Activated CD8-positive, alpha-beta memory T cell treated with anti-CD3 and anti-CD28 coated beads, Interleukin-2, amount 50 U/mL, for 1 hour (primary cell): ENCODE results near the gene WASF2.
"Not testable (repeated sequence)": the region's sequence is repeated elsewhere in the genome, so short reads cannot be mapped to it uniquely, and the experiment has no call there.

Experiments
- DNase-seq: peaks from one replicate; pipeline ENCODE4 v3.0.0-alpha.2; 2020; ENCODE audit errors: extremely low read depth

WASF2 gene

DNA sequence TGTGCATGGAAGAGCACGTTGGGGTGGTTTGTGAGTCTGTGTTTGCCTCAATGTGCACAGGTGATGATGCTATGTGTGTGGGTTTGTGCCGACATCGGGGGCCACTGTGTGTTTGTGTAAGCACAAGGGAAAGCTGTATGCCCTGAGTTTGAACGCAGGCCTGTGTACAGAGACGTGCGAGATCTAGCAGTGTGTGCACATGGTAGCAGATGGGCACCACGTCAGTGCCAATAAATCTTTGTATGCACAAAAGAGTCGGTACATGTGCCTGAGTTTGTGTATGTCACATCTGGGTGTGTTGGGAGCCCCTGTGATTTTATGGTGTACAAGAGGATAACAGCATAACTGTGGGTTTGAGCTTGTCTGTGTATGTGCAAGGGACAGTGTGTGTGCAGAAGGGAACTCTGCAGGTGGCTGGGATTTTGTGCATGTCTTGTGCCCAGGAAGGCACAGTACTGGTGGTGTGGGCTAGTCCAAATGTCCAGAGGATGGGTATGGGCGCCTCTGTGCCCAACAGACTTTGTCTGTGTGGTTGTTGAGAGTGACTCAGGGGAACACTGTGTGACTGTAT is 32.0 kb upstream of the WASF2 start:
- DNase-seq, result no peak

DNA sequence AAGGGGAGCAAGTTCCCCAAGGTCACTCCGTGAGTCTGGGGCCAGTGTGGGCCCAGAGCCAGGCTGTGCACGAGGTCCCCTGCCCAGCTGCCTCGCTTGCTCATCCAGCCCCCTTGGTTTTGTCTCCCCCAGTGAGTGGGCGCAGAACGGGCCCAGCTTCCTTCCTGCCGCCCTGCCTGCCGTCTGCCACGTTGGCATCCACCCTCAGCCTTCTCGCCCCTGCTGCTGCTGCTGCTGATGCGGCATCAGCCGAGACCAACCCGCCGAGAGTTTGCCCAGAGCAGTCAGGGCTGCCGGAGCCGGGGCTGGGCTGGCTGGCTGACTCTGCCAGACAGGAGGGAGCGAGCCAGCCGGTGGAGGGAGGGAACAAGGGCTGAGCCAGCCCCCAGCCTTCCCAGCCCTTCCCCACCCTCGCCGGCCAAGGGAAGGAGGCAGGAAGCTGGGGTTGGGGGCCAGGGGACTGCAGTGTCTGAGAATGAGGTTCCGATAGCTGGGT is 31.4 kb upstream of the WASF2 start:
- DNase-seq, result peak; percentile 24

DNA sequence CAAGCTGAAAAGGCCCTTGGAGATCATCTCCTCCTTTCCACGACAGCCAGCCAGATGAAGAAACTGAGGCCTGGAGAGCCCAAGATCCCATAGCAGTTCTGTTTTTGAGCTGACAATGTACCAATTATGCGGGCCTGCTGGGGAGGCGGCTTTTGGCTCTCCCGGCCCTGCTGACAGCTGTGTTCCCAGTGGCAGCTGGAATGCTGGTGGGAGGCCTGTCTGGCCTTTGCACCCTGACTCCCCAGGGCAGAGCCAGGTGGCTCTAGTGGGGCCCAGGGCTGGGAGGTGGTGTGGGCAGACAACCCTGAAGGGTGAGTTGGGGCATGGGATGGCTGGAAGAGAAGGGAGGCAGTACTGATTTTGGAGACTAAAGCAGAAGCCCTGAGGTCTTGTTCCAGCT is 30.7 kb upstream of the WASF2 start:
- DNase-seq, result no peak

DNA sequence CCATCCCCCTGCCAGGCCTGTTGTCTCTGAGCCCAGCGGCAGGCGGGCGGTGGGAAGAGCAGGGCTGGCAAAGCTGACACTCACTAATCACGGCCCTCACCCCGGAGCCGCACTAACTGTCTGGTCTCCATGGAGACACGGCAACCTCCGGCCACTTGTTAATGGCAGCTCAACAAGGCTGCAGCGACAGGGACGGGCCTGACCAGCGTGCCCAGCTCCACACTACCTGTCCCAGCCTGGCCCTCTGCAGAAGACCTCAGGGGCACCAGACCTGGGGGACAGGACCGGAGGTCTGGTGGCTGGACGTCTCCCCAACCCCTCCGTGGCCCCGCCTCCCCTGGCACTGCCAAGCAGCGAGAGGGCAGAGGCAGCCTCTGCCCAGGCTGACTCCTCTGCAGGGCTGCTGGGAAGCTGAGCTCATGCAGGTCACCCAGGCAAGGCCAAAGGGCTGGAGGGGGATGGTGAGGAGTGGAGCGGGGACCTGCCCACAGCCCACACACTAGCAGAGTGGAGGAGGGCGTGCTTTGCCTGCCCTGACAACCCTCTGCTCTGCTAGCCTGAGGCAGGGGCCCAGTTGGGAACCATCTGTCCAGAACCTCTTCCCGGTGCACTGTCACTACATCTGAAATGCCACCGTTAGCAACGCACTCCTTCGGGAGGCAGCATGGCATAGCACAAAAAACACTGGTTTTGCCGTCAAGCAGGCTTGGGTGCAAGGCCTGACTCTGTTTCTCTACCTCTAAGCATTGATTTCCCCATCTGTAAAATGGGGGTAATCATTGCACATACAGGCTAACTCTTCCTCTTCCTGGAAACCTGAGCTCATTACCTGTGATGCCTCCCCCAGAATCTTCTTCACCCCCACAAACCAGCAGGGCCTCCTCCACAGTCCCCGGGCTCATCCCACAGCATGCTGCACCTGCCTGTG is 29.6 kb upstream of the WASF2 start:
- DNase-seq, result no peak

GRCh38 chr1:27518808-27519207 is 28.8 kb upstream of the WASF2 start:
- DNase-seq, result no peak

GRCh38 chr1:27517907-27518718 is 28.1 kb upstream of the WASF2 start:
- no peak for DNase-seq

DNA sequence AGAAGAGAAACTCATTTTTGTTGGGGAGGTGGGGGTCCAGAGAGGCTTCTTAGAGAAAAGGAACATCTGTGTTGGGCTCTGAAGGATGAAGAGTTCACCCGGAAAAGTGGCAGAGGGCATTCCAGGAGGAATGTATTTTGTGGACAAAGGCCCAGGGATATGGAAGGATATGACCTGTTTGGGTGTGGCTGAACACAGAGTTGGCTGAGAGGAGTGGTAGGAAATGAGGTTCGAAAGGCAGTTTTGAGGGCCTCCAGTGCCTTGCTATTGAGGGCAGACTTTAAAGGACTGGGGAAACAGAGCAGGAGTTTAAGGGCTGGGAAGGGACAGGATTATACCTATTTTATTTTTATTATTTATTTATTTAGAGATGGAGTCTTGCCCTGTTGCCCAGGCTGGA is 27.3 kb upstream of the WASF2 start:
- DNase-seq, result no peak

- DNase-seq, result no peak
These were observed 25.7 kb upstream of the WASF2 start for GRCh38 chr1:27515626-27516025.

DNA sequence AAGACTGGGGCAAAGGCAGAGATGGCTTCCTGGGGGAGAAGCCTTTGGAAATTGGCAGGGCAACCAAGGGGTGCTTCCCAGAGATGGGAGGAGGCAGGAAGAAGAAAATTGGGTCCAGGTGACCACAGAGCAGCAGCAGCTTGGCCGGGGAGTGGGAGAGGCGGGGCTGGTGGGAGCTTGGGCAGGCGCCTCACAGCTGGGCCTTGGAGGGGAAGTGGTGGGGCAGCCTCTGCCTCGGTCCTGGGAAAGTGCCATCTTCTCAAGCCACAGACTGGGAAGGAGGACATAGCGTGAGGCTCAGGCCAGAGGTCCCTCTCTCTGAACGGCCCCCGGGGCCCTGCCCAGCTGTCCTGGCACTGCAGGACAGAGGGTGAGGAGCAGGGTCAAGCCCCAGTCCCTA is 24.0 kb upstream of the WASF2 start:
- DNase-seq, result no peak

GRCh38 chr1:27513528-27513927 is 23.6 kb upstream of the WASF2 start:
- no peak for DNase-seq

- no peak for DNase-seq
These were observed 19.4 kb upstream of the WASF2 start for GRCh38 chr1:27509127-27510080.

DNA sequence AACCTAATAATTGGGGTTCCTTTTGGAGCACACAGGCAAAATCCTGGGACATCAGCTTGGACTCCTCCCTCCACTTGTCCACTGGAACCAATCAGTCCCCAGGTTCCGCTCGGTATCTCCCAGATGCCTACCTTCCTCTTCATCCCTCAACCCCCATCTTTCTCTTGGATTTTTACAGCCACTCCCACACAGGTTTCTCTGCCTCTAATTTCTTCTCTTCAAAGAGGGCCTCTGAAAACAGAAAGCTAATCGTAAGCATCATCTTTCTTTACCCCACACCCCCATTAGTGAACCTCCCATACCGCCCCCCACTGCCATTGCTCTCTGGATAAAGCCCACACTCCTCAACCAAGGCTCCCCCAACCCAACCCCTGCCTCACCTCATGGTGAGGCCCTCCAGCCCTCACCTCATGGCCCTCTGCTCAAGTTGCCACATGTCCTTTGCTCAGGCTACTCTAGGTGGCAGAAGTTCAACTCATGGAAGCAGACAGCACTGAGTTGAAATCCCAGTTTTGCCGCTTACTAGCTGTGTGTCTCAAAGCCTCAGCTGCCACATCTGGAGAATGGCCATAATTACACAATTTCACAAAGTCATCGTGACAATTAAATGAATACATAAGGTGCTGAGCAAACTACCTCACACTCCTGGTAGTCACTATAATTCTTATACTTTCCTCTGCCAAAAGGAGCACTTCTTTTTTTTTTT is 18.1 kb upstream of the WASF2 start:
- DNase-seq, result no peak

GRCh38 chr1:27506703-27507102 is 16.7 kb upstream of the WASF2 start:
- no peak for DNase-seq

DNA sequence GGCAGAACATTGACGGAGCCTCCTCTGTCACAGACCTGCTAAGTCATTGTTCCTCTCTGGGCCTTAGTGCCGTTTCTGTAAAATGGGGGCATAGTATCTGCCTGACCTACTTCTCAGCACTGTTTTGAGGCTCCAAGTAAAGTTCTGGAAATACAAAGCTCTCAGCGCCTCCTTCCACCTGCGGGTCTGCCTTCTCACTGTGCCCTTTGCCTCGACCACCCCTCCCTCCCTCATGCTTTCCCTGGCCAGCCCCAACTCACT is 15.4 kb upstream of the WASF2 start:
- no peak for DNase-seq

DNA sequence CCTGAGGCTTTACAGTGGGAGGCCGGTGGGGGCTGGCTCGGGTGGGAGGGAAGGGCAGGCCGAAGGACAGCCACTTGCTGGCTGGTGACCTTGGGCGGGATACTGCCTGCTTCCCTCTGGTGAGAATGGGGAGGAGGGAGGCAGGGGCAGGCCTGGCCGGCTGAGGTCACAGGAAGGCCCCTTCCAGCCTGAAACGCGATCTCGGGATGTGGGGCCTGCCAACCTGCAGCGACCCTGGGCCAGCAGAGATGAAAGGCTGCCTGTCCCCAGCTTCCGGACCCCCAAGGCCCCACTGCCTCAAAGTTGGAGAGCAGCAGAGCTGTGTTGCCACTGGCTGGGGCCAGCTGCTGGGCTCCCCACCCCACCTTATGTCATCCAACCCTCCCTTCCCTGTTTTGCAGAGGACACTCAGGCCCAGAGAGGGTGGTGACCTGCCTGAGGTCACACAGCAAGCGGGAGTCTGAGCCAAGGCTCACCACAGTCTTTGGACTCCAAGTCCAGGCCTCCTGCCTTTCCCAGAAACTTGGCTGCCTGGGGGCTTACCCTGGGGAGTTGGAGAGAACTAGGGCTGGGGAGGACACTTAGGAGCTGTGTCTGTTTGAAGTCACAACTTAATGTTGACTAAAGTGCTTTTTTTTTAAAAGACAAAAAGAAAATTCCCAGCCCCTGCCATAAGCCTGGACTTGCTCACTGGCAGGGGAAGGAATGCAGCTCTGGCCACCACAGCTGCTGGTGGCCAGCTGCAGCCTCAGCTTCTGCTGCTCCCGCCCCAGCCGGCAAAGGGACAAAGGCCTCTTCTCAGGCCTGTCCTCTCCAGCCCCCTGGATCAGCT is 14.8 kb upstream of the WASF2 start:
- DNase-seq, result no peak

GRCh38 chr1:27503844-27504587 is 14.0 kb upstream of the WASF2 start:
- no peak for DNase-seq

DNA sequence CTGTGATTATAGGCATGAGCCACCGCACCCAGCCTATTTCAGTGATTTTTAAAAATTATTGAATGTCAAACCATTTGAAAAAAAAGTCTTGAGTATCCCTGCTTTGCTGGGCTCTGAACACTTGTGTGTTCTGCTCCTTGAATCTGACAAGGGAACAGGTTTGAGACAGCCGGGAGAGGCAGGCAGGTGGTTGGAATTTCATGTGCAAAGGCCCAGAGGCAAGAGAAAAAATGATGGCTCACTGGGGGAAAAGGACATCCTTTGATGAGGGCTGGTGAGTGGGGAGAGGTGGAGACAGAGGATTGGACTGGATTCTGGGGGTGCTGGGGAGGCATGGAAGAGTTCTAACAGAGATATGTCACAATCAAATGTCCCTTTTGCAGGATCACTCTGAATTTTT is 13.1 kb upstream of the WASF2 start:
- DNase-seq, result no peak

- not testable (repeated sequence) for DNase-seq
These were observed 11.2 kb upstream of the WASF2 start for GRCh38 chr1:27501159-27501558.

- DNase-seq, result no peak
These were observed 9.2 kb upstream of the WASF2 start for GRCh38 chr1:27499142-27499541.
